Stimulated activated CD4-positive, alpha-beta T cell treated with anti-CD3 and anti-CD28 coated beads, Interleukin-12 subunit alpha, Interleukin-12 subunit beta, amount 100 ng/mL, for 4 hours (primary cell): ENCODE measurements around the gene TST.

Experiments used
- DNase-seq: peaks from one replicate; pipeline ENCODE4 v3.0.0-alpha.2; 2020

TST gene

DNA sequence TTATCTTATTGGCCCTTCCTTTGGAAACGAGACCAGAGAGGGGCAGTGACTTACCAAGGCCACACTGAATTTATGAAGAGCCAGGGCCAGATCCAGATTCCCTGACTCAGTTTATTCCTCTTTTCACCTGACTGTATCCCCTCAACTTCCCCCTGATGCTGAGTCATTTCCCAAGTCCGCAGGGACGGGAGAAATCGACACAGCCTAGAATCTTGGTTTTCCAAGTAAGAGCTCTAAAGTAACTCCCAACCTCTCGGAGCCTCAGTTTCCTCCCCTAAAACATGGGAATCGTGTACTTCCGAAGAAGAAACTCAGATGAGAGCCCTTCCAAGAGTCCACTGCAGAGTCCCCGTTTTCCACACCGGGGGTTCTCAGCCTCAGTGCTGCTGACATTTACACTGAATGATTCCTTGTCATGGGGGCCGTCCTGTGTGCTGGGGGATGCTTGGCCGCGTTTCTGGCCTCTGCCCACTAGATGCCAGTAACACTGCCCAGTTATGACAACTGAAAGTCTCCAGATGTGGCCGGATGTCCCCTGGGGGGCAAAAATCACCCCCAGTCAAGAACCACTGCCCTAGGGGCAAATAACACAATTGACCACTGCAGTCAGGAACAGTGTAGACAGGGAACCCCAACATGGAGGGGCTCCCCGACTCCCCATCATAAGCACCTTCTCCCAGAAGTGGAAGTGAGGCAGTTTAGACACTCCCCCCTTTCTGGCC is 11.5 kb upstream of the TST start:
- no peak for DNase-seq

DNA sequence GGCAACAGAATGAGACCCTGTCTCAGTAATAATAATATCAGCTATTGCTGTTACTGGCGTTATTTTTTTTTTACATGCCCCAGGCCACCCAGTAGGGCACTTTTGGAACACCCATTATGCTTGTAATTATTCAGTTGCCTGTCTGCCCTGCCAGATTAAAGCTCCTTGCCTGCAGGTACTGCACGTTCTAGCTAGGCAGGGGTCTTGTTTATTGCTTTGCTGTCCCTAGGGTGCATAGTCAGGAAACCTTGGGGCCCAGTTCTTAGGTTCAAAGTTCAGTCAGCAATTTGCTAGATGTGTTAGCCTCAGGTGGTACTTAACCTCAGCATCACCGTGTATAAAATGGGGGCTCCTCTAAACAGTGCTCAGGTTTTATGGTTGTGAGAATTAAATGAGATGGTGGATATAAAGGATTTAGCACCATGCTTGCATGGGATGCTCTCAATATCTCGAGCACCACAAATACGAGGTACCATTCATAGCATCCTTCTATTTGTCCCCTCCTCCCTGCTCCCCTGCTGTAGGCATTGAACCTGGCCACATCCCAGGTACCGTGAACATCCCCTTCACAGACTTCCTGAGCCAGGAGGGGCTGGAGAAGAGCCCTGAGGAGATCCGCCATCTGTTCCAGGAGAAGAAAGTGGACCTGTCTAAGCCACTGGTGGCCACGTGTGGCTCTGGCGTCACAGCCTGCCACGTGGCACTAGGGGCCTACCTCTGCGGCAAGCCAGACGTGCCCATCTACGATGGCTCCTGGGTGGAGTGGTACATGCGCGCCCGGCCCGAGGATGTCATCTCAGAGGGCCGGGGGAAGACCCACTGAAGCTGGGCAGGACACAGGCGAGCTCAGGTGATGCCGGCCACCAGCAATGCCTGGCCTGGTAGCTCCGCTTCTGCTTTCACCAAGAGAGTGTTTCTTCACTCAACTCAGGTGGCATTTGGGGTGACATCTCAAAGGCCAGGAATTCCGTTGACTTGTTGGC is 9.7 kb upstream of the TST start:
- DNase-seq: no peak

GRCh38 chr22:37027556-37027955 is 8.3 kb upstream of the TST start:
- DNase-seq: no peak

GRCh38 chr22:37026325-37026724 is 7.1 kb upstream of the TST start:
- no peak for DNase-seq

DNA sequence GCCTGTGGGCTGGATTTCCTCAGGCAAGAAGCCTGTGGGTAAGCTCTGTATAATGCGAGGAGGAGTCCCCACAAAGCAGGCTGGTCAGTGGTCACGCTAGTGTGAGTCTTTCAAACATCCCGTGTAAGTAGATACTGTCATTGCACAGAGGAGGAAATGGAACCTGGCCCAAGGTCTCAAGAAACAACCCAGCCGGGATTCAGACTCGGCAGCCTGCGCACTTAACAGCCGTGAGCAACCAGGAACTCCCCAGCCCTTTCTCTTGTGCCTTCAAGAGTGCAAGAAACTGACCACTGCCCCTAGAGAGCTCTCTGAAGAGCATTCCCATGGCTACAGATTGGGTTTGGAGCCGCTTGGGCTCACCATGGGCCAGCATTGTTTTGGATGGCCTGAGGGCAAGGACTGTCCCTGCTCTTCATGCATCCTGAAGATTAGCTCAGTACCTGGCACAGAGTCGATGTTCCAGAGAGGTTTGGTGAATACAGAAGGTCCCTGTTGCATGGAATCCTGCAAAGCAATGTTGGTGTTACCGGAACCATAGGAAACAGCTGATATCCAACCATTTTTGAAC is 6.3 kb upstream of the TST start:
- no peak for DNase-seq

DNA sequence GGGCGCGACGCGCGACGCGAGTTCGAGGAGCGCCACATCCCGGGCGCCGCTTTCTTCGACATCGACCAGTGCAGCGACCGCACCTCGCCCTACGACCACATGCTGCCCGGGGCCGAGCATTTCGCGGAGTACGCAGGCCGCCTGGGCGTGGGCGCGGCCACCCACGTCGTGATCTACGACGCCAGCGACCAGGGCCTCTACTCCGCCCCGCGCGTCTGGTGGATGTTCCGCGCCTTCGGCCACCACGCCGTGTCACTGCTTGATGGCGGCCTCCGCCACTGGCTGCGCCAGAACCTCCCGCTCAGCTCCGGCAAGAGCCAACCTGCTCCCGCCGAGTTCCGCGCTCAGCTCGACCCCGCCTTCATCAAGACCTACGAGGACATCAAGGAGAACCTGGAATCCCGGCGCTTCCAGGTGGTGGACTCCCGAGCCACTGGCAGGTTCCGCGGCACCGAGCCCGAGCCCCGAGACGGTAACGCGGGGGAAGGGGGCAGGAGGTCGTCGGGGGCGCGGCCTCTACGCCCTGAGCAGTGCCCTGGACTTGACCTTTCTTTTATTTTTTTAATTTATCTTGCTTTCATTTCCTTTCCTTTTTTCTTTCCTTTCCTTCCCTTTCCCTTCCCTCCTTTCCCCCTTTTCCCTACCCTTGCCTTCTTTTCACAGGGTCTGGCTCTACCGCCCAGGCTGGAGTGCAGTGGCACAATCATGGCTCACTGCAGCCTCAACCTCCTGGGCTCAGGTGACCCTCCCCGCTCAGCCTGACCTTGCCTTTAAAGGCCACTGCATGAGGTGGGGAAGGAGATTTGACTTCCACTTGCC is 5.3 kb upstream of the TST start:
- DNase-seq: no peak

DNA sequence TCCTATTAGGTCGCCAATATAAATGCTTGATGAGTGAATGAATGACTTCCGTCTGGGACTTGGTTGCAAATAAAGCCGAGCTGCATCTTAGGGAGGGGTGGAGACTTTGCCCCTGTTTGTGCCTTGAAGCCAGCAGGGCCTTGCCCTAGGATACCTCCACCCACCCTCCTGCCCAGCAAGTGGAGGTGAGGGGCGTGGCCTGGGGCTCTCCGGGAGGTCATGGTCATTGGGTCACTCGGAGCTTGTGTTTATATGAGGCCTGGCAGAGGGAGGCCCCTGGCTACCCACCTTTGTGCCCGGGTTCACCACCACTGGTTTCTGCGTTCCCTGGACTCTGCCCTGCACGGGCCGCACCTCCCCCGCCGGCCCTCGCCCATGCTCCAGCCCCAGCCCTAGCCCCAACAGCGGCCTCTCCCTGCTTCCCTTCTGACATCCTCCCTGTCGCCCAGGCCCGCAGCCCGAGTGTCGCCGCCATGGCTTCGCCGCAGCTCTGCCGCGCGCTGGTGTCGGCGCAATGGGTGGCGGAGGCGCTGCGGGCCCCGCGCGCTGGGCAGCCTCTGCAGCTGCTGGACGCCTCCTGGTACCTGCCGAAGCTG is 4.6 kb upstream of the TST start:
- DNase-seq: no peak

- no peak for DNase-seq
Measured at GRCh38 chr22:37022483-37023337, 3.5 kb upstream of the TST start.

DNA sequence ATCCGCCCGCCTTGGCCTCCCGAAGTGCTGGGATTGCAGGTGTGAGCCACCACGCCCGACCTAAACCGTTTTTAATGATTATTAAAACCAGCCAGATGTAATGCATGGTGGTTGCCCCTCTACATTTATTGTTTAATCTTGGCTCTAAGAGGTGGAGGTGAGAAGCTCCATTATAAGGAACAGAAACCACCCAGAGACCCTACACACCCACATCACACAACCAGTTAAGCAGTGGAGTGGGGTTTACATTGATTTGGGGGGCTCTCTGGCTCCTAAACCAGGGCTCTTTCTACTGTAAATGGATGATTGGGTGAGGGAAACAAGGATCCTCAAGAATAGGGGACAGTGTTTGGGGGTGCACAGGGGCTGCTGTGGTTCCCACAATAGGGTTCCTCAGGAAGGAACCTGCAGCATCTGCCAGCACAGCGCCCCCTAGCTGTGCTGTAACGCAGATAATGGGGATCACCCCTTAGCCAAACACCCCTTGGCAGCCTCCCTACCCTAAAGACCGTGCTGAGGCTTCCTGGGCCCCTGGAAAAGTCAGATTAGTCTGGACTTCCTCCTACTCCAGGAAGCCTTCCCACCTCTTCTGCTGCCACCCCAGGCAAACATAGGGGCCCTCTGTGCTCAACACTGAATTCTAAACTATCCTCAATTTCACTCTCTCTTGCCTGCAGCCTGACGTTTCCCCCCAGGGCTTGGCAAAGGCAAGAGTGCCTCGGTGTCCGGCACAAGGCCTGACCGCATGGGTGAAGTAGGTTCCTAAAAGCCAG is 2.6 kb upstream of the TST start:
- peak; percentile 57 for DNase-seq

DNA sequence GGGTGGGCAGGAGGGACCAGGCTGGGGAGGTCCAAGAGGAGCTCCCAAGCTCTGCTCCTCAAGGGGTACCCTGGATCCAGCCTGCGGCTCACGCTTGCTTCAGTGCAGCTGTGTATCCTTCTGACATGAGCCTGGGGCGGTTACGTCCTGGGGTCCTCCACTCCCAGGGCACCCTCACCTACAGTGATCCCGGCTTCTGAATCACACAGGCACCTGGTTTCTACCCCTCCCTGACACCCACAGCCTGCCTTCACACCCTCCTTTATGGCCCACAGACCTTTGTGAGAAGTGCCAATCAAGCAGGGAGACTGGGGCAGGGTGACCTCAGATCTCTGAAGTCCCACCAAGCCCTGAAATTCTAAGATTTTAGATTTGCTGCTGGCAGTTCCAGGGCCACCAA is 1.8 kb upstream of the TST start:
- no peak for DNase-seq

- DNase-seq: no peak
Measured at GRCh38 chr22:37020192-37020479, 889 bp upstream of the TST start.

GRCh38 chr22:37018815-37019308 is 385 bp downstream of the TST start:
- DNase-seq: no peak

DNA sequence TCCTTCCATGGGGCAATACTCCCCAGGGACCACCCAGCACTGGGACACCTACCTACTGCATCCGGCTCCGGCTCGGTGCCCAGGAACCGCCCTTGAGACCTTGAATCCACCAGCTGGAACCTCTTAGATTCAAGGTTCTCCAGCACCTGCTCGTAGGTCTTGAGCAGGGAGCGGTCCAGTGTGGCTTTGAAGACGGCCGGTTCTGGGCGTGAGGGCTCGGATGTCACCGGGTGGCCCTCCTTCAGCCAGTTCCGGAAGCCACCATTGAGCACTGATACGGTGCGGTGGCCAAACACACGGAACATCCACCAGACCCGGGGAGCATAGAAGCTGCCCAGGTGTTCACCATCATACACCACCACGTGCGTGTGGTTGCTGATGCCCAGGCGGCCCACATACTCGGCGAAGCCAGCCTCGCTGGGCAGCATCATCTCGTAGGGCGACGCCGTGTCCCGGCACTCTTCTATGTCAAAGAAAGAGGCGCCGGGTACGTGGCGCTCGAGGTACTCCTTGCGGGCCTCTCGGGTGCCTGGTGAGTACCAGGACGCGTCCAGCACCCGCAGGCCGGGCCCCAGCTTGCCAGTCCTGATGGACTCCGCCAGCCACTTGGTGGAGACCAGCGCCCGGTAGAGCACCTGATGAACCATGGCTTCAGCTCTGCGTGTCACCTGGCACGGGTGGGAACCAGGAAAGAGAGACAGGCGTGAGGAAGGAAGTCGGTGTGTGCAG is 997 bp downstream of the TST start:
- no peak for DNase-seq

DNA sequence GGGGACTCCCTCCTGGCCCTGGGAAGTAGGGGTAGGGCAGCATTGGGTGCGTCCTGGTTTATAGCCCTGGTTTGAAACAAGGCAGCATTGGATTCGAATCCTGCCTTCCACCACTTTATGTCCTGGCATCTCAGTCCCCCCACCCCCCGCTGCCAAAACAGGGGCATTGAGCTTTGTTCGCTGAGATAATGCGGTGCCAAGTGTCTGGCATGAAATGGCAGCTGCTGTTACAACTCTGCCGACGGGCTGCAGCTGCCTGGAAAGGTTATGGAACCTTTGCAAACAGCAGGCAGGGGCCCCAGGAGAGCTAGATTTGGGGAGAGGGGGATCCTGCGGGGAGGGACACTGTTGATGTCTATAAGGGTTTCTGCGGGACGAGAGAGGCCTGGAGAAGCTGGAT is 1.9 kb downstream of the TST start:
- no peak for DNase-seq

- DNase-seq: no peak
Measured at GRCh38 chr22:37016134-37016910, 2.9 kb downstream of the TST start.

DNA sequence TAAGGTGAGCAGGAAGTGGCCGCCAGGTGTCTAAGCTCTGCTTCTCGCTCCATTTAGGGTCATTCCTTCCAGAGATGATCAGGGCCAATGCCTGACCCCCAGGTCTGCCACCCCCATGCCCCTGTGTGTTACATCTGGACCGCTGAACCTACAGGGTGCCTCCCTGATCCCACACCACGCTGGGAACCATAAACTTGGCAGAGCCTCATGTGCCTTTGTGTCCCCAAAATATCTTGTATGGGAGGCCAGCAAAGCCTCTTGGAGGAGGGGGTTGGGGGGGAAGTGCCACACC is 3.7 kb downstream of the TST start:
- DNase-seq: no peak

DNA sequence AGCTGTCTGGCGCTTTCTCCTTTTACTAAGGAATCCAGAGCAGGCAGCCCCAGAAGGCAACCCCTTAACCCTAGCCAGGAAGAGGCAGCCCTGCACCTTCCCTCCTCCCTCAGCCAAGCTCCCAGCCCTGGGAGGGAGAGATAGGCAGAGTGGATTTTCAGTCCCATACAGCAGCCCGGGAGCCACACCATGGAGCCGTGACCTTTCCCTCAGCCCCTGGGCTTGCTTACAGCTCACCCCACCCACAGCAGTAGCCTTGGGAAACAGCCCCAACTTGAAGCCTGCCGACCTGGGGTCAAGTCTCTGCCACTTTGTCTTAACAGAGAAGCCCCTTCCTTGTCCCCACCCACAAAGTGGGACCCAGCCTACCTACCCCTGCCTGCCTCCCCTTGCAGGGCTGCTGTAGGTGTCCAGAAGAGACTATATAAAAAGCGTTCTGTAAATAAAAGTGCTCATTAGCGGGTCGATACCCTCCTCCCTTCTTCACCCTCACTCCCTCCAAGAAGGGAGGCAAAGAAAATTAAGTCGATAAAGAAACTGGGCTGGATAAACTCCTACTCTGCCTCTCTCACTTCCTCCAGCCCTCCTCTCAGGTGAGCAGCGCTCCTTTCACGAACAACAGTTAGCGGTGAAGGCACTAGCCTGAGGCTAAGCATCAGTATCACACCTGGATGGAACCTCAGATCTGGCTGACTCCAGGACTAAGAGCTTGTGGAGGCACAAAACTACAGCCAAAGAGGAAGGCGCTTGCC is 4.2 kb downstream of the TST start:
- DNase-seq: no peak

- no peak for DNase-seq
Measured at GRCh38 chr22:37014415-37014806, 4.8 kb downstream of the TST start.

DNA sequence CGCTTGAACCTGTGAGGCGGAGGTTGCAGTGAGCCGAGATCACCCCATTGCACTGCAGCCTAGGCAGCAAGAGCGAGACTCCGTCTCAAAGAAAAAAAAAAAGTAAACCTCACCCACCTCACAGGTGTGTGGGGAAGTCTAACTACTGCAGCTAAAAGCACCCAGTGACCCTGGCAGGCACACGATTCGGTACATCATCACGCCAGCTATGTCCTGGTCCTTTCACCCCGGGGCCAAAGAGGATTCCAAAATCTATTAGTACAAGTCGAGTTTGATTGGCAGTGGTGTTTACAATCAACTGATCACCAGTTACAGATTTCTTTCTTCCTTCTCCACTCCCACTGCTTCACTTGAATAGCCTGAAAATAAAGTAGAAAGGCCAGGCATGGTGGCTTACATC is 6.3 kb downstream of the TST start:
- no peak for DNase-seq
